Psoas muscle (tissue), 8 donors: ENCODE data around the gene ARHGEF16. TPM values are rescaled to one million over a fixed set of nuclear protein-coding genes. Genes with fewer than 3 reads are reported as not detected.

ENCODE experiments used
- ATAC-seq, 4 donors: fragments of 200-7000 bp; cut with Tn5 transposase; one replicate each; pipeline ENCODE4 v1.9.1; 2020; ENCODE audit warnings: moderate library complexity in 3 of 4, mild to moderate bottlenecking in 2 of 4
- DNase-seq, 2 donors: peaks; one replicate each; pipeline ENCODE4 v3.0.0-alpha.2; 2020
- H3K27ac ChIP-seq: fragments of 200-600 bp; one replicate; pipeline ENCODE4 v1.8.0; 2022
- H3K27me3 ChIP-seq, 3 donors: fragments of 200-600 bp in 1 of 3; one replicate each; pipeline versions ENCODE4 v1.6.1 to v1.8.0; 2013 to 2022; ENCODE audit warnings: low read length in 2 of 3, mild to moderate bottlenecking in 2 of 3, moderate library complexity in 1 of 3; ENCODE audit not compliant: insufficient read depth in 3 of 3
- H3K36me3 ChIP-seq, 2 donors: fragments of 200-600 bp in 1 of 2; one replicate each; pipeline versions ENCODE4 v1.6.1 to v1.8.0; 2013 to 2022; ENCODE audit warnings: low read depth in 1 of 2, mild to moderate bottlenecking in 1 of 2, moderate library complexity in 1 of 2; ENCODE audit not compliant: insufficient read depth in 1 of 2
- H3K4me1 ChIP-seq: fragments of 200-600 bp; one replicate; pipeline ENCODE4 v1.8.0; 2022
- H3K4me3 ChIP-seq: fragments of 200-600 bp; one replicate; pipeline ENCODE4 v1.8.0; 2022; ENCODE audit warnings: mild to moderate bottlenecking
- H3K9me3 ChIP-seq: fragments of 200-600 bp; one replicate; pipeline ENCODE4 v1.8.0; 2022
- CTCF ChIP-seq: fragments of 200-600 bp; IDR thresholded peaks from one replicate; pipeline ENCODE4 v1.8.0; 2022; ENCODE audit warnings: antibody characterized with exemption
- WGBS, 3 donors: extraction: QIAGEN DNeasy Blood & Tissue Kit; methylation state at CpG; one replicate each; pipeline versions ENCODE4 v1.1.6 to v1.1.7; 2013; 5-methylcytosine and 5-hydroxymethylcytosine counted together
- intact Hi-C, 2 donors: fragments of 100-400 bp; cut with DNase I; formaldehyde crosslinking; loops; one replicate each; pipeline versions ENCODE4 v1.11.0 to v1.14.2; 2022
- polyA plus RNA-seq, 3 donors: library from polyadenylated mRNA; stranded (reverse); fragments of 200-250 nt; gene quantifications; one replicate each; pipeline ENCODE4 v1.2.3, GENCODE V29; 2013
- total RNA-seq, 4 donors: library from RNA; stranded (reverse); fragmentation: NEBNext Ultra II Directional in 2 of 4; extraction: Animal tissue kit (Norgen Biotek cat#: 25700) in 2 of 4; gene quantifications; one replicate each; pipeline versions ENCODE4 v1.2.1 to v1.2.4, GENCODE V29; 2021 to 2023
- donor health status: healthy with polysubstance abuse.
- donor health status: DM: no; HTN: no; CAD: no; lungs with moderate emphysema.
- donor health status: Bipolar disorder and iron deficiency.
- donor health status: healthy.
- donor health status: DM: yes; HTN: yes; CAD: no.
- donor health status: DM: no; HTN: no; CAD: no.
- donor health status: DM: no; HTN: no; CAD: no.
- donor health status: DM: yes; HTN: yes; CAD: no.

Gene ARHGEF16
- total and polyA plus RNA-seq, 7 donors = 0.29 to 0.56 (median 0.51) TPM

- TF ChIP-seq CTCF = no peak
Measured at GRCh38 chr1:3457910-3458883, 3.7 kb downstream of the ARHGEF16 start.

GRCh38 chr1:3459051-3459908 lies 4.8 kb downstream of the ARHGEF16 start:
- Histone ChIP-seq H3K4me1 (peaks cover 41% of the 10 kb centered on the region), H3K27ac (peak overlapping the region; percentile 64), H3K36me3 (no peaks in the 10 kb centered on the region), H3K4me3 (no peak overlapping the region), H3K9me3 (no peaks in the 10 kb centered on the region), H3K27me3 (no peaks in the 10 kb centered on the region)
- ATAC-seq (no peak), DNase-seq (peak; percentile 9 to 29)
- WGBS, 3 donors = 88 to 95% (median 88%) methylated on average over 24 of the region's 24 CpGs
- no peak for TF ChIP-seq CTCF
- intact Hi-C loops = no loop called here

More at GRCh38 chr1:3457910-3458883, 3.7 kb downstream of the ARHGEF16 start:
- H3K4me3 ChIP-seq = no peak overlapping the region
- intact Hi-C loops = no loop called here
- H3K27ac ChIP-seq = peak overlapping the region; percentile 57
- no peaks in the 10 kb centered on the region for H3K9me3 ChIP-seq
- H3K27me3 ChIP-seq = peaks cover 0 to 8% (median 0%) of the 10 kb centered on the region in 3 donors
- ATAC-seq (peak; percentile 69 to 81 (median 78)), DNase-seq (peak; percentile 39 to 73)
- no peaks in the 10 kb centered on the region for H3K36me3 ChIP-seq
- 28 to 31% (median 31%) methylated on average over 18 of the region's 18 CpGs for WGBS, 3 donors
- H3K4me1 ChIP-seq = peaks cover 46% of the 10 kb centered on the region

- peak; percentile 74 to 87 (median 86) for ATAC-seq
- WGBS, 3 donors = 58 to 67% (median 58%) methylated on average over 23 of the region's 23 CpGs
- peak; percentile 44 to 79 for DNase-seq
- H3K9me3 ChIP-seq = no peaks in the 10 kb centered on the region
- H3K4me1 ChIP-seq = peaks cover 36% of the 10 kb centered on the region
- no peaks in the 10 kb centered on the region for H3K27me3 ChIP-seq
- intact Hi-C loops = no loop called here
- H3K4me3 ChIP-seq = no peak overlapping the region
- no peak for TF ChIP-seq CTCF
- H3K27ac ChIP-seq = peak overlapping the region; percentile 64
- no peaks in the 10 kb centered on the region for H3K36me3 ChIP-seq
Measured at GRCh38 chr1:3459940-3460671, 5.6 kb downstream of the ARHGEF16 start.

GRCh38 chr1:3460672-3461131 lies 6.2 kb downstream of the ARHGEF16 start:
- no peaks in the 10 kb centered on the region for H3K9me3 ChIP-seq
- H3K4me3 ChIP-seq = no peak overlapping the region
- H3K36me3 ChIP-seq = no peaks in the 10 kb centered on the region
- DNase-seq (peak; percentile 18 to 55), ATAC-seq (peak in 1 of 4 donors; percentile 16)
- peak overlapping the region; percentile 64 for H3K27ac ChIP-seq
- 55 to 66% (median 58%) methylated on average over 14 of the region's 14 CpGs for WGBS, 3 donors
- H3K27me3 ChIP-seq = no peaks in the 10 kb centered on the region
- TF ChIP-seq CTCF = no peak
- intact Hi-C loops = no loop called here
- peaks cover 35% of the 10 kb centered on the region for H3K4me1 ChIP-seq
